LNCaP clone FGC (cell line): ENCODE results near the gene EPHA3.

Source experiments
- DNase-seq: peaks from one replicate; pipeline ENCODE4 v3.0.0-alpha.2; 2011; ENCODE audit warnings: low read depth
- H3K4me3 ChIP-seq: 2 replicates; pipeline ENCODE4 v1.5.1; 2011; ENCODE audit warnings: mild to moderate bottlenecking, low read depth, low read length, control low read depth
- CTCF ChIP-seq: IDR thresholded peaks from 2 replicates; pipeline ENCODE4 v1.5.1; 2012; ENCODE audit warnings: mild to moderate bottlenecking; ENCODE audit not compliant: control insufficient read depth, insufficient read depth; ENCODE audit errors: extremely low read depth

Gene EPHA3

GRCh38 chr3:89256395-89256794 is 149.0 kb downstream of the EPHA3 start:
- H3K4me3 ChIP-seq: no peak overlapping the region
- no peak for DNase-seq

GRCh38 chr3:89256882-89257281 is 149.5 kb downstream of the EPHA3 start:
- no peak for TF ChIP-seq CTCF
- no peak overlapping the region for H3K4me3 ChIP-seq
- DNase-seq: no peak

More at GRCh38 chr3:89256395-89256794, 149.0 kb downstream of the EPHA3 start:
- TF ChIP-seq CTCF: no peak

- no peak for TF ChIP-seq CTCF
- DNase-seq: no peak
- no peak overlapping the region for H3K4me3 ChIP-seq
These were observed 153.3 kb downstream of the EPHA3 start for GRCh38 chr3:89260721-89261120.

- TF ChIP-seq CTCF: no peak
- H3K4me3 ChIP-seq: no peak overlapping the region
- no peak for DNase-seq
These were observed 154.3 kb downstream of the EPHA3 start for GRCh38 chr3:89261673-89262072.

GRCh38 chr3:89262309-89262929 is 155.0 kb downstream of the EPHA3 start:
- no peak overlapping the region for H3K4me3 ChIP-seq
- DNase-seq: no peak
- TF ChIP-seq CTCF: no peak

- no peak for TF ChIP-seq CTCF
- H3K4me3 ChIP-seq: no peak overlapping the region
- DNase-seq: no peak
These were observed 156.7 kb downstream of the EPHA3 start for GRCh38 chr3:89264037-89264560.

- no peak overlapping the region for H3K4me3 ChIP-seq
- DNase-seq: no peak
- no peak for TF ChIP-seq CTCF
These were observed 158.7 kb downstream of the EPHA3 start for GRCh38 chr3:89266074-89266473.
